GM23248 (cell line): ENCODE results near the gene AARS2. TPM values are rescaled to one million over a fixed set of nuclear protein-coding genes. Genes with fewer than 3 reads are reported as not detected.
"Not testable (repeated sequence)": the region's sequence is repeated elsewhere in the genome, so short reads cannot be mapped to it uniquely, and the experiment has no call there.

Experiments used
- DNase-seq: peaks from one replicate; pipeline ENCODE4 v3.0.0-alpha.2; 2015
- H2AFZ ChIP-seq: fragments of 200-600 bp; sonication (generic); 2 replicates; pipeline ENCODE4 v1.6.1; 2016; ENCODE audit warnings: antibody characterized with exemption
- H3F3A ChIP-seq: fragments of 200-600 bp; sonication (generic); 2 replicates; pipeline ENCODE4 v1.6.1; 2016; ENCODE audit warnings: mild to moderate bottlenecking, antibody characterized with exemption, mixed run types; ENCODE audit not compliant: insufficient read depth
- H3K27ac ChIP-seq: fragments of 200-600 bp; sonication (generic); 2 replicates; pipeline ENCODE4 v1.5.1; 2016; ENCODE audit warnings: mild to moderate bottlenecking
- H3K27me3 ChIP-seq: fragments of 200-600 bp; sonication (generic); replicated peaks from 2 replicates; pipeline ENCODE4 v1.6.1; 2016; ENCODE audit warnings: mild to moderate bottlenecking; ENCODE audit not compliant: insufficient read depth
- H3K36me3 ChIP-seq: fragments of 200-600 bp; sonication (generic); 2 replicates; pipeline ENCODE4 v1.6.1; 2016; ENCODE audit warnings: low read depth, mild to moderate bottlenecking
- H3K4me1 ChIP-seq: fragments of 200-600 bp; sonication (generic); 2 replicates; pipeline ENCODE4 v1.6.1; 2016; ENCODE audit warnings: mild to moderate bottlenecking; ENCODE audit not compliant: insufficient read depth
- H3K4me2 ChIP-seq: fragments of 200-600 bp; sonication (generic); one replicate; pipeline ENCODE4 v1.6.1; 2016; ENCODE audit warnings: mild to moderate bottlenecking; ENCODE audit not compliant: unreplicated experiment
- H3K4me3 ChIP-seq: fragments of 200-600 bp; sonication (generic); 2 replicates; pipeline ENCODE4 v1.5.1; 2016; ENCODE audit warnings: mild to moderate bottlenecking
- H3K79me2 ChIP-seq: fragments of 200-600 bp; sonication (generic); 2 replicates; pipeline ENCODE4 v1.6.1; 2016; ENCODE audit warnings: mild to moderate bottlenecking; ENCODE audit not compliant: insufficient read depth
- H3K9ac ChIP-seq: fragments of 200-600 bp; sonication (generic); 2 replicates; pipeline ENCODE4 v1.6.1; 2016; ENCODE audit warnings: mild to moderate bottlenecking
- H3K9me2 ChIP-seq: fragments of 200-600 bp; sonication (generic); 2 replicates; pipeline ENCODE4 v1.6.1; 2016; ENCODE audit warnings: mixed run types, mild to moderate bottlenecking, moderate library complexity; ENCODE audit not compliant: insufficient read depth
- H3K9me3 ChIP-seq: fragments of 200-600 bp; sonication (generic); one replicate; pipeline ENCODE4 v1.6.1; 2017; ENCODE audit warnings: low read depth
- H4K20me1 ChIP-seq: fragments of 200-600 bp; sonication (generic); 2 replicates; pipeline ENCODE4 v1.6.0; 2016; ENCODE audit not compliant: insufficient read depth
- EZH2 ChIP-seq: fragments of 200-600 bp; sonication (generic); IDR thresholded peaks from 2 replicates; pipeline ENCODE4 v1.6.1; 2018; ENCODE audit warnings: antibody characterized with exemption, mild to moderate bottlenecking; ENCODE audit not compliant: insufficient read depth, poor library complexity, severe bottlenecking
- EZH2phosphoT487 ChIP-seq: fragments of 200-600 bp; sonication (generic); IDR thresholded peaks from 2 replicates; pipeline ENCODE4 v1.6.1; 2018; ENCODE audit warnings: antibody characterized with exemption, moderate library complexity, mild to moderate bottlenecking, low read depth; ENCODE audit not compliant: insufficient read depth
- WGBS, 2 experiments: methylation state at CpG; one replicate each; pipeline ENCODE4 v1.1.6; 2015 to 2017; ENCODE audit warnings: low lambda C conversion rate in 2 of 2, low coverage in 1 of 2; ENCODE audit errors: missing lambda C conversion rate in 2 of 2; 5-methylcytosine and 5-hydroxymethylcytosine counted together
- in situ Hi-C: fragments of 300-500 bp; cut with MboI; formaldehyde crosslinking; loops from 2 replicates; pipeline ENCODE4 v1.15.0; 2020
- polyA plus RNA-seq: library from polyadenylated mRNA; unstranded; fragments of >200 nt; fragmentation: Nextera tagmentation; extraction: Ambion mirVana; gene quantifications from 2 replicates; pipeline ENCODE4 v1.2.1, GENCODE V29; 2016
- total RNA-seq: library from RNA; depleted of rRNA; stranded (reverse); fragments of >200 nt; shearing (Covaris generic); gene quantifications from 2 replicates; pipeline ENCODE4 v1.2.3, GENCODE V29; 2014

Gene AARS2
- total and polyA plus RNA-seq, 2 experiments from 2014 or later = 6.0 to 14.7 TPM

DNA sequence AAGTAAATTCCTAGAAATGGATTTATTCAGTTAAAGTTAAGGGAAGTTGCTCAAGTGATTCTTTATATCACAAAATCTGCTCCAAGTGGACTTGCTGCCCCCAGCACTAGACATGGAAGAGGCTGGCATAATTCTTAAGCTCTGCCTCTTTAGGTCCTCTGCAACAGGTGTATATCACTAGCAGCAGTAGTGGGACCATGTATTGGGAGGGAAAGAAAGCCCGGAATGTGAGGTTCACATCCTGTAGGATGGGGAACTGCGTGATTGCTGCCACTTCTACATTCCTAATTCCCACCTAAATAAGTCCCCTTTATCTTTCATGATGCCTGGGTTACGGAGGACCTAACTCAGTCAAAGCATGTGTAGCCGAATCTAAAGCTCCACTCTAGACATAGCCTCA lies 42.5 kb upstream of the AARS2 start:
- in situ Hi-C loops = no loop called here

GRCh38 chr6:44353336-44353735 lies 40.2 kb upstream of the AARS2 start:
- Histone ChIP-seq H3K36me3 (no peaks in the 10 kb centered on the region), H3K27me3 (no peaks in the 10 kb centered on the region; the same call in 1 of the 2 replicates), H3K9me2 (no peaks in the 10 kb centered on the region), H3K9ac (no peak overlapping the region), H3K27ac (no peak overlapping the region), H3K4me3 (no peak overlapping the region), H2AFZ (no peak overlapping the region), H3K4me2 (no peak overlapping the region), H3K9me3 (no peaks in the 10 kb centered on the region), H3F3A (0 out of 2 replicates have a peak, but pooled peaks cover 4% of the 10 kb centered on the region), H4K20me1 (no peaks in the 10 kb centered on the region), H3K79me2 (no peaks in the 10 kb centered on the region), H3K4me1 (no peaks in the 10 kb centered on the region)
- 48 to 57% methylated on average over 2 of the region's 2 CpGs for WGBS, 2 experiments
- DNase-seq = no peak
- in situ Hi-C loops = no loop called here
- TF ChIP-seq EZH2 (no peak), EZH2phosphoT487 (no peak)

More for the DNA sequence above, 42.5 kb upstream of the AARS2 start:
- no peak overlapping the region for H3K4me2 ChIP-seq
- no peaks in the 10 kb centered on the region for H3K36me3 ChIP-seq
- no peak overlapping the region for H2AFZ ChIP-seq
- no peak for TF ChIP-seq EZH2
- no peak for TF ChIP-seq EZH2phosphoT487
- no peaks in the 10 kb centered on the region for H3K4me1 ChIP-seq
- H3K9me2 ChIP-seq = no peaks in the 10 kb centered on the region
- 0 out of 2 replicates have a peak, but pooled peaks cover 4% of the 10 kb centered on the region for H3F3A ChIP-seq
- H3K79me2 ChIP-seq = no peaks in the 10 kb centered on the region
- WGBS, 2 experiments = 40 to 50% methylated on average over 4 of the region's 4 CpGs
- no peak for DNase-seq
- no peak overlapping the region for H3K9ac ChIP-seq
- no peaks in the 10 kb centered on the region for H4K20me1 ChIP-seq
- no peak overlapping the region for H3K27ac ChIP-seq
- no peak overlapping the region for H3K4me3 ChIP-seq
- H3K27me3 ChIP-seq = no peaks in the 10 kb centered on the region; the same call in none of the 2 replicates
- H3K9me3 ChIP-seq = no peaks in the 10 kb centered on the region

DNA sequence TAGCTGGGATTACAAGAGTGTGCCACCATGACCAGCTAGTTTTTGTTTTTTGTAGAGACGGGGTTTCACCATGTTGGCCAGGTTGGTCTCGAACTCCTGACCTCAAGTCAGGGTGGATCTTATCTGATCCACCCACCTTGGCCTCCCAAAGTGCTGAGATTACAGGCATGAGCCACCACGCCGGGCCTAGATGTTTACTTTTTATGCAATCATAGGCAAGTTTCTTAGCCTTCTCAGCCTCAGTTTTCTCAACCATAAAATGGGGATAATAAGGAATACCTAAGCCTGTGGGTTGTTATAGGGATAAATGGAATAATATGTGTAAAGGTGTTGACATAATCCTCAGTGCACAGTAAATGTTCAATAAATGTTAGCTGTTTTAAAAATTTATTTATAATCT lies 39.1 kb upstream of the AARS2 start:
- Histone ChIP-seq H4K20me1 (no peaks in the 10 kb centered on the region), H2AFZ (no peak overlapping the region), H3K9me2 (no peaks in the 10 kb centered on the region), H3F3A (0 out of 2 replicates have a peak, but pooled peaks cover 4% of the 10 kb centered on the region), H3K27me3 (no peaks in the 10 kb centered on the region; the same call in 1 of the 2 replicates), H3K4me3 (no peak overlapping the region), H3K27ac (no peak overlapping the region), H3K36me3 (no peaks in the 10 kb centered on the region), H3K9ac (no peak overlapping the region), H3K9me3 (no peaks in the 10 kb centered on the region), H3K4me1 (no peaks in the 10 kb centered on the region), H3K4me2 (no peak overlapping the region), H3K79me2 (no peaks in the 10 kb centered on the region)
- TF ChIP-seq EZH2phosphoT487 (no peak), EZH2 (no peak)
- 78 to 84% methylated on average over 4 of the region's 4 CpGs for WGBS, 2 experiments
- no peak for DNase-seq
- in situ Hi-C loops = no loop called here

DNA sequence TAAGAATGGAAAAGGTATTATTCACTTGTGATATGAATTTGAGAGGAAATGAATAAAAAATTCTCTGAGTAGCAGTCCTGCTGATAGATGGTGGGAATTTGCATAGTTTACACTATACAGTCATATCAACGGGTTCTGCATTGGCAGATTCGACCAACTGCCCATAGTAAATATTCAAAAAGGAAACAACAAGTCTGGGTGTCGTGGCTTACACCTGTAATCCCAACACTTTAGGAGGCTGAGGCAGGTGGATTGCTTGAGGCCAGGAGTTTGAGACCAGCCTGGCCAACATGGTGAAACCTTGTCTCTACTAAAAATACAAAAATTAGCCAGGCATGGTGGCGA lies 37.5 kb upstream of the AARS2 start:
- DNase-seq, H3K4me1 ChIP-seq, H3K4me3 ChIP-seq, H3K9me3 ChIP-seq, H2AFZ ChIP-seq, H3K27me3 ChIP-seq, H3K79me2 ChIP-seq, H4K20me1 ChIP-seq, H3K9ac ChIP-seq, H3K27ac ChIP-seq, H3K9me2 ChIP-seq, H3K36me3 ChIP-seq, H3K4me2 ChIP-seq, in situ Hi-C loops, H3F3A ChIP-seq: not testable (repeated sequence)
- 54 to 67% methylated on average over 4 of the region's 4 CpGs for WGBS, 2 experiments

- in situ Hi-C loops = no loop called here
Measured at GRCh38 chr6:44349904-44350649, 36.9 kb upstream of the AARS2 start.

GRCh38 chr6:44346818-44347217 lies 33.7 kb upstream of the AARS2 start:
- H2AFZ ChIP-seq, H3F3A ChIP-seq, H3K36me3 ChIP-seq, H3K4me1 ChIP-seq, DNase-seq, H3K79me2 ChIP-seq, H3K9ac ChIP-seq, H3K9me3 ChIP-seq, H3K4me2 ChIP-seq, H3K4me3 ChIP-seq, H3K27ac ChIP-seq, in situ Hi-C loops, H4K20me1 ChIP-seq, H3K9me2 ChIP-seq: not testable (repeated sequence)
- 56 to 63% methylated on average over 4 of the region's 4 CpGs for WGBS, 2 experiments
- H3K27me3 ChIP-seq = peaks cover 41% of the 10 kb centered on the region

More at GRCh38 chr6:44349904-44350649, 36.9 kb upstream of the AARS2 start:
- TF ChIP-seq EZH2phosphoT487 (no peak), EZH2 (no peak)
- no peak overlapping the region for H3K9ac ChIP-seq
- WGBS, 2 experiments = 64 to 68% methylated on average over 6 of the region's 6 CpGs
- no peak overlapping the region for H3K4me2 ChIP-seq
- H3K9me3 ChIP-seq = no peaks in the 10 kb centered on the region
- no peak overlapping the region for H2AFZ ChIP-seq
- H3K9me2 ChIP-seq = no peaks in the 10 kb centered on the region
- H3F3A ChIP-seq = 0 out of 2 replicates have a peak, but pooled peaks cover 4% of the 10 kb centered on the region
- H3K4me1 ChIP-seq = no peaks in the 10 kb centered on the region
- H3K4me3 ChIP-seq = no peak overlapping the region
- H3K27ac ChIP-seq = no peak overlapping the region
- H3K79me2 ChIP-seq = no peaks in the 10 kb centered on the region
- H3K27me3 ChIP-seq = peaks cover 10% of the 10 kb centered on the region; the same call in 1 of the 2 replicates
- DNase-seq = no peak
- H3K36me3 ChIP-seq = no peaks in the 10 kb centered on the region
- no peaks in the 10 kb centered on the region for H4K20me1 ChIP-seq
